Mesothelial cell of epicardium (in vitro differentiated cells): ENCODE data around the gene PLCB1. TPM values are rescaled to one million over a fixed set of nuclear protein-coding genes. Genes with fewer than 3 reads are reported as not detected.
"Not testable (repeated sequence)": the region's sequence is repeated elsewhere in the genome, so short reads cannot be mapped to it uniquely, and the experiment has no call there.

Source experiments
- DNase-seq, 2 experiments: peaks; one replicate each; pipeline ENCODE4 v3.0.0; 2021; ENCODE audit warnings: low spot score in 2 of 2; ENCODE audit not compliant: unreplicated experiment in 2 of 2
- H3K27ac Mint-ChIP-seq: 2 replicates; pipeline ENCODE4 v1.8.0; 2021; ENCODE audit warnings: mixed read lengths
- H3K27me3 Mint-ChIP-seq: 2 replicates; pipeline ENCODE4 v1.8.0; 2021; ENCODE audit warnings: low read depth, mixed read lengths
- H3K36me3 Mint-ChIP-seq: 2 replicates; pipeline ENCODE4 v1.8.0; 2021; ENCODE audit warnings: mixed read lengths
- H3K4me1 Mint-ChIP-seq: 2 replicates; pipeline ENCODE4 v1.8.0; 2021; ENCODE audit warnings: mixed read lengths
- H3K4me3 Mint-ChIP-seq: 2 replicates; pipeline ENCODE4 v1.8.0; 2021; ENCODE audit warnings: mild to moderate bottlenecking, moderate library complexity, mixed read lengths
- H3K9me3 Mint-ChIP-seq: 2 replicates; pipeline ENCODE4 v1.8.0; 2021; ENCODE audit warnings: mixed read lengths
- CTCF ChIP-seq: fragments of 200-600 bp; sonication (generic); IDR thresholded peaks from one replicate; pipeline ENCODE4 v1.5.0; 2021; ENCODE audit warnings: antibody characterized with exemption; ENCODE audit not compliant: unreplicated experiment
- total RNA-seq: library from RNA; stranded (reverse); gene quantifications from 3 replicates; pipeline ENCODE4 v1.2.1, GENCODE V29; 2021

Gene PLCB1
- total RNA-seq, 1 donor from 2014 or later, result 41.5 TPM

DNA sequence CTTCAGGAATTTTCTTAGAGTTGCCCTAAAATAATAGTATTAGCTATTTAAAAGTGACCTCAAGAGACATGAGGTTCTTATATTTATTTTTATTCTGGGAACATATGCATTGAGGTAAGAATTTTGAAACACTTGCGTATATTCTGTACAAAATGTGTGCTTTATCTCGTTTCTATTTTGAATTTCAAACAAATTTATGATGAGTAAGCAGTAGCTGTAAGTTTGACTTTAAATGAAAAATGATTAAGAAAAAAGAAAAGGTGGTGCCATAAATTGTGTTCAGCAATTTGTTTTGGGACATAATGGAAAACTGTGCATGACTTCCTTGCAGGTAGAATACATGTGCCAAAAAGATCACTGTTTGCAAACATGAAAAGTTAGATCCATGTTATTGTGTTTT lies 503.8 kb downstream of the PLCB1 start:
- H3K27ac Mint-ChIP-seq, result no peak overlapping the region
- no peak for TF ChIP-seq CTCF

DNA sequence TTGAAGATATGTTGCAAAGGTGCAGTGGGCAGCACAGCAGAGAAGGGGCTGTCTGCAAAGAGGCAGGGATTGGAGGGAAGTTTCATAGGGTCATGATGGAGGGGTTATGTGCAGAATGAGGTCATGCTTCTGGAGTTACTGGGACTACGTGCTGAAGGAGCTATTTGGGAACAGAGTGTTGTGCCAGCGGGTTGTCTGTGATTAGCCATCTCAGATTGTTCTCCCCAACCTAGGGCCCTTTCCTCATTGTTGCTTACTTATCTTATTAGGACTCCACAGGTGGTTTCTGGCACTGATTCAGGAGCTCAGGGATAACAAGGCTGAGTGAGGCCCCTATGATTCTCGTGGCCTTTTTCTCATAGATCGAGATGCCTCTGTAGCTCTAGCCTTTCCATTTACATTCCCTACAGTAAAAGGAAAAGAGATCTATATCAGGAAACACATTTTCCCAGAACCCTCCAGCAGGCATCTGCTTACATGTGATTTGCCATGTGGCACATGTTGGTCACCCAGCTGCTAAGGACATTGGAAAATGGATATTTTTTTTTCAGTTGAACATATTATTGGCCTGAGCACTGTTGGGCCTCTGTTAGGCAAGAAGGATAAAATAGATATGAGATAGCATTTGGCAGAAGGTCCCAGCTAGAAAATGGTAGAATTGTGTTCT lies 507.2 kb downstream of the PLCB1 start:
- Mint-ChIP-seq H3K27ac (no peak overlapping the region), H3K27me3 (no peaks in the 10 kb centered on the region), H3K9me3 (no peaks in the 10 kb centered on the region), H3K4me3 (no peak overlapping the region), H3K4me1 (no peaks in the 10 kb centered on the region), H3K36me3 (peaks cover 6% of the 10 kb centered on the region)
- TF ChIP-seq CTCF, result no peak
- DNase-seq, result no peak

More for the DNA sequence above, 503.8 kb downstream of the PLCB1 start:
- Mint-ChIP-seq H3K4me3 (no peak overlapping the region), H3K27me3 (no peaks in the 10 kb centered on the region), H3K4me1 (no peaks in the 10 kb centered on the region), H3K36me3 (peaks cover 2% of the 10 kb centered on the region), H3K9me3 (no peaks in the 10 kb centered on the region)
- no peak for DNase-seq

GRCh38 chr20:8640461-8640860 lies 508.4 kb downstream of the PLCB1 start:
- DNase-seq, result no peak

GRCh38 chr20:8642247-8642646 lies 510.2 kb downstream of the PLCB1 start:
- H3K9me3 Mint-ChIP-seq, result no peaks in the 10 kb centered on the region
- H3K27me3 Mint-ChIP-seq, result no peaks in the 10 kb centered on the region
- no peak overlapping the region for H3K4me3 Mint-ChIP-seq

More at GRCh38 chr20:8640461-8640860, 508.4 kb downstream of the PLCB1 start:
- Mint-ChIP-seq H3K27me3 (no peaks in the 10 kb centered on the region), H3K4me1 (peaks cover 3% of the 10 kb centered on the region), H3K36me3 (peaks cover 6% of the 10 kb centered on the region), H3K9me3 (no peaks in the 10 kb centered on the region), H3K4me3 (no peak overlapping the region), H3K27ac (no peak overlapping the region)
- TF ChIP-seq CTCF, result no peak

DNA sequence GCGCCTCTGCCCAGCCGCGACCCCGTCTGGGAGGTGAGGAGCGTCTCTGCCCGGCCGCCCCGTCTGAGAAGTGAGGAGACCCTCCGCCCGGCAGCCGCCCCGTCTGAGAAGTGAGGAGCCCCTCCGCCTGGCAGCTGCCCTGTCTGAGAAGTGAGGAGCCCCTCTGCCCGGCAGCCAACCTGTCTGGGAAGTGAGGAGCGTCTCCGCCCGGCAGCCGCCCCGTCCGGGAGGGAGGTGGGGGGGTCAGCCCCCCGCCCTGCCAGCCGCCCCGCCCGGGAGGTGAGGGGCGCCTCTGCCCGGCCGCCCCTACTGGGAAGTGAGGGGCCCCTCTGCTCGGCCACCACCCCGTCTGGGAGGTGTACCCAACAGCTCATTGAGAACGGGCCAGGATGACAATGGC lies 512.4 kb downstream of the PLCB1 start:
- H3K4me3 Mint-ChIP-seq, DNase-seq, H3K27me3 Mint-ChIP-seq, H3K9me3 Mint-ChIP-seq, H3K27ac Mint-ChIP-seq: not testable (repeated sequence)
- peaks cover 28% of the 10 kb centered on the region for H3K4me1 Mint-ChIP-seq
- peaks cover 17% of the 10 kb centered on the region for H3K36me3 Mint-ChIP-seq

More at GRCh38 chr20:8642247-8642646, 510.2 kb downstream of the PLCB1 start:
- DNase-seq, result no peak
- Mint-ChIP-seq H3K36me3 (peaks cover 10% of the 10 kb centered on the region), H3K4me1 (peaks cover 18% of the 10 kb centered on the region), H3K27ac (no peak overlapping the region)
- no peak for TF ChIP-seq CTCF

GRCh38 chr20:8645326-8645725 lies 513.3 kb downstream of the PLCB1 start:
- peaks cover 23% of the 10 kb centered on the region for H3K36me3 Mint-ChIP-seq
- H3K4me1 Mint-ChIP-seq, result peaks cover 28% of the 10 kb centered on the region
- H3K27ac Mint-ChIP-seq, result no peak overlapping the region
- H3K4me3 Mint-ChIP-seq, result no peak overlapping the region
- peaks cover 5% of the 10 kb centered on the region for H3K9me3 Mint-ChIP-seq
- no peaks in the 10 kb centered on the region for H3K27me3 Mint-ChIP-seq
- no peak for DNase-seq
- no peak for TF ChIP-seq CTCF
